Astrocyte of the cerebellum (primary cell): ENCODE measurements around the gene CCDC167.

ENCODE experiments used
- DNase-seq: peaks from one replicate; pipeline ENCODE4 v3.0.0-alpha.2; 2011; ENCODE audit warnings: low read depth
- H3K4me3 ChIP-seq: 2 replicates; pipeline ENCODE4 v1.5.1; 2011; ENCODE audit warnings: mild to moderate bottlenecking, low read depth, low read length, moderate library complexity
- CTCF ChIP-seq: IDR thresholded peaks from 2 replicates; pipeline ENCODE4 v1.5.1; 2012; ENCODE audit warnings: low read length, low read depth, moderate library complexity, mild to moderate bottlenecking; ENCODE audit errors: missing control alignments
- in situ Hi-C: cut with HindIII; loops from 2 replicates; pipeline ENCODE4 v1.10.0; 2017; ENCODE audit warnings: low sequenced_read_pairs

CCDC167 gene

GRCh38 chr6:37531437-37532036, 31.8 kb upstream of the CCDC167 start:
- H3K4me3 ChIP-seq: no peak overlapping the region
- in situ Hi-C loops: no loop called here
- no peak for DNase-seq
- no peak for TF ChIP-seq CTCF

GRCh38 chr6:37531026-37531425, 31.3 kb upstream of the CCDC167 start:
- in situ Hi-C loops: no loop called here
- no peak for TF ChIP-seq CTCF

GRCh38 chr6:37530297-37530696, 30.6 kb upstream of the CCDC167 start:
- no peak for TF ChIP-seq CTCF
- DNase-seq: no peak
- in situ Hi-C loops: no loop called here
- no peak overlapping the region for H3K4me3 ChIP-seq

More at GRCh38 chr6:37531026-37531425, 31.3 kb upstream of the CCDC167 start:
- H3K4me3 ChIP-seq: no peak overlapping the region
- DNase-seq: no peak

GRCh38 chr6:37528541-37528940, 28.8 kb upstream of the CCDC167 start:
- TF ChIP-seq CTCF: no peak
- no peak for DNase-seq
- in situ Hi-C loops: loop anchor here (5.0 kb wide), 1 partner anchor 44 kb away; no protein-coding TSS in a partner anchor
- H3K4me3 ChIP-seq: no peak overlapping the region

- no peak for TF ChIP-seq CTCF
- DNase-seq: no peak
- H3K4me3 ChIP-seq: no peak overlapping the region
- in situ Hi-C loops: loop anchor here (5.0 kb wide), 1 partner anchor 47 kb away; no protein-coding TSS in a partner anchor
These were observed 26.0 kb upstream of the CCDC167 start for GRCh38 chr6:37525460-37526357.

GRCh38 chr6:37524970-37525318, 25.3 kb upstream of the CCDC167 start:
- in situ Hi-C loops: loop anchor here (5.0 kb wide), 1 partner anchor 47 kb away; no protein-coding TSS in a partner anchor

More at GRCh38 chr6:37524970-37525318, 25.3 kb upstream of the CCDC167 start:
- TF ChIP-seq CTCF: no peak
- H3K4me3 ChIP-seq: no peak overlapping the region
- no peak for DNase-seq
